ENCODE measurements around the gene PROZ. TPM values are rescaled to one million over a fixed set of nuclear protein-coding genes. Genes with fewer than 3 reads are reported as not detected.
A peak's percentile ranks its signal among the peaks of the same experiment; 100 is the strongest.

The PROZ gene
- polyA plus RNA-seq, 1 of the 3 experiments (the other 2 are of a cell fraction): not detected

GRCh38 chr13:113178070-113178895, 19.8 kb downstream of the PROZ start (continued):
- TF ChIP-seq REST (IDR thresholded peaks at IDR 0.05; ENCODE audit: low read depth, low read length) (no peak), NRF1 (IDR thresholded peaks at IDR 0.05; ENCODE audit: low read depth, low read length) (no peak), EZH2phosphoT487 (IDR thresholded peaks at IDR 0.05; ENCODE audit: borderline replicate concordance, low read depth) (no peak), CHD2 (IDR thresholded peaks at IDR 0.05; ENCODE audit: low read length, partially characterized antibody) (peak; percentile 41), CTCF (IDR thresholded peaks at IDR 0.05) (no peak)

GRCh38 chr13:113178896-113179167, 20.4 kb downstream of the PROZ start:
- no peaks in the 10 kb centered on the region for H3K9me3 ChIP-seq
- WGBS (ENCODE audit: low lambda C conversion rate): 46% methylated on average over 3 of the region's 3 CpGs
- H3K4me2 ChIP-seq: peak overlapping the region; percentile 66
- no peak for DNase-seq
- H3K36me3 ChIP-seq (replicated peaks in 1 of 2; ENCODE audit: control insufficient read depth in 1 of 2, insufficient read depth in 2 of 2, low read length in 1 of 2): peaks cover 70 to 75% of the 10 kb centered on the region in 2 experiments
- H3K9me2 ChIP-seq: no peaks in the 10 kb centered on the region
- H3K79me2 ChIP-seq (ENCODE audit: insufficient read depth): peaks cover 22% of the 10 kb centered on the region; the same call in 1 of the 2 replicates
- peaks cover 31% of the 10 kb centered on the region for H3F3A ChIP-seq (replicated peaks; ENCODE audit: insufficient read depth)
- POLR2A ChIA-PET: no interaction called here
- H4K20me1 ChIP-seq (ENCODE audit: insufficient read depth): no peaks in the 10 kb centered on the region
- TF ChIP-seq ELF1 (IDR thresholded peaks at IDR 0.05) (no peak), TCF12 (IDR thresholded peaks at IDR 0.05) (peak; percentile 27; the same call in 1 of the 2 replicates)
- H3K4me3 ChIP-seq (ENCODE audit: low read depth in 2 of 2, low read length in 1 of 2): peak overlapping the region in 1 of 2 experiments; percentile 16; a peak in 1 of 4 replicates
- no peak overlapping the region for H2AFZ ChIP-seq (ENCODE audit: low read depth)
- CTCF ChIA-PET: no interaction called here
- H3K4me1 ChIP-seq (ENCODE audit: control insufficient read depth in 1 of 2, insufficient read depth in 2 of 2, low read depth in 1 of 2, low read length in 1 of 2): peaks cover 11 to 18% of the 10 kb centered on the region in 2 experiments; a peak in 3 of 4 replicates
- H3K9ac ChIP-seq: peak overlapping the region; percentile 45
- no peaks in the 10 kb centered on the region for H3K27me3 ChIP-seq (ENCODE audit: insufficient read depth)
- peak overlapping the region; percentile 73 to 85 for H3K27ac ChIP-seq (ENCODE audit: low read depth in 2 of 2, low read length in 1 of 2)

Data from SK-N-SH (cell line).